ENCODE results near the gene ZFR. TPM values are rescaled to one million over a fixed set of nuclear protein-coding genes. Genes with fewer than 3 reads are reported as not detected.
A peak's percentile ranks its signal among the peaks of the same experiment; 100 is the strongest.

The ZFR gene
- total and polyA plus RNA-seq, 9 of the 15 experiments (the other 6 are each of a cell fraction or from before 2014, with no cell fraction given): 35.5 to 108 (median 71.1) TPM

DNA sequence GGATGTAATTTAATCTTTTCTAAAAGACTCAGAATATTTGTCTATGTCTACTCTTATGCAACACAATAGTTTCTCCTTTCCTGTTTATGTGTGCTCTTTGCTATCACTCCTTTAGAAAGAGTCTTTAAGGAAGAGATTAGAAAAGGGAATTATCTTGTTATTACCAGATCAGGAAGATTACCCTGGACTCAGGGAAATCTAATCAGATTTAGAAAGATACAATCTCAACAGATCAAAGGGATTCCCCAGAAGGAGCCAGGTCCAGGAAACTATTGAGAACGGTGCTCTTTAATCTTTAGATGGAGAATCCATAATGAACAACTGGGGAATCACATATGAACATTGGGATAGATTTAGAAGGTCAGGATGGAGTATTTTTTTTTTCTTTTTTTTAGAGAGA, 32.4 kb upstream of the ZFR start (continued):
- TF ChIP-seq MYC (IDR thresholded peaks at IDR 0.05; ENCODE audit: low read depth, low read length): no peak
- no peak for TF ChIP-seq MYC (CRISPR knock-in tag; IDR thresholded peaks at IDR 0.05; ENCODE audit: borderline replicate concordance, low read depth)
- TF ChIP-seq NCOA1 (IDR thresholded peaks at IDR 0.05; ENCODE audit: low read depth): no peak
- no peak for TF ChIP-seq OTX1 (CRISPR knock-in tag; IDR thresholded peaks at IDR 0.05)
- TF ChIP-seq HOMEZ (CRISPR knock-in tag; IDR thresholded peaks at IDR 0.05): no peak

GRCh38 chr5:32475334-32476097, 31.0 kb upstream of the ZFR start:
- POLR2A ChIA-PET: interaction anchor here (0.7 kb wide), 1 partner anchor 8 kb away, joined by 3 read pairs; no protein-coding TSS in a partner anchor

More at GRCh38 chr5:32475334-32476097, 31.0 kb upstream of the ZFR start:
- CTCF ChIA-PET (ENCODE audit: low intra/inter-chr PET ratio): no interaction called here
- Histone ChIP-seq H3K27ac (ENCODE audit: extremely low read depth, low read depth, low read length) (no peak overlapping the region), H3K4me2 (ENCODE audit: insufficient read depth, low read length) (no peak overlapping the region), H3K79me2 (ENCODE audit: control insufficient read depth, insufficient read depth, low read length) (no peaks in the 10 kb centered on the region), H3K9ac (ENCODE audit: insufficient read depth in 1 of 2, low read depth in 2 of 2, low read length in 2 of 2) (no peak overlapping the region), H3K9me3 (replicated peaks; ENCODE audit: control insufficient read depth, insufficient read depth, low read depth, low read length) (no peaks in the 10 kb centered on the region), H3K27me3 (ENCODE audit: control insufficient read depth in 2 of 2, insufficient read depth in 2 of 2, low read length in 2 of 2) (peaks cover 12 to 21% of the 10 kb centered on the region in 2 experiments; a peak in 4 of 5 replicates), H4K20me1 (replicated peaks; ENCODE audit: control insufficient read depth, insufficient read depth, low read length) (no peaks in the 10 kb centered on the region), H3K9me1 (ENCODE audit: control insufficient read depth, insufficient read depth, low read length) (no peaks in the 10 kb centered on the region), H3K4me3 (no peak overlapping the region), H2AFZ (ENCODE audit: low read depth, low read length) (no peak overlapping the region), H3K36me3 (ENCODE audit: control insufficient read depth, insufficient read depth, low read length) (no peaks in the 10 kb centered on the region), H3K4me1 (replicated peaks in 1 of 2; ENCODE audit: control insufficient read depth in 2 of 2, insufficient read depth in 2 of 2, low read length in 2 of 2) (no peaks in the 10 kb centered on the region)
- no peak for DNase-seq (ENCODE audit: extremely low read depth in 1 of 4, low spot score in 3 of 4)
- no peak for FAIRE-seq
- no peak for ATAC-seq
- intact Hi-C loops (cut with micrococcal nuclease) (no loop called here), in situ Hi-C loops (cut with MboI) (no loop called here)
- TF ChIP-seq ESRRA (IDR thresholded peaks at IDR 0.05; ENCODE audit: borderline replicate concordance, low read depth): no peak
- peak; percentile 49 for TF ChIP-seq RFX1 (IDR thresholded peaks at IDR 0.05)
- TF ChIP-seq KLF16 (IDR thresholded peaks at IDR 0.05): no peak
- no peak for TF ChIP-seq ZNF644 (tag; IDR thresholded peaks at IDR 0.05; ENCODE audit: low read depth)
- BruUV-seq (replicated peaks): no TSS peak
- 1% methylated on average over 6 of the region's 6 CpGs for WGBS (ENCODE audit: insufficient coverage, low coverage, missing lambda C conversion rate)
